ENCODE results near the gene RUBCN. TPM values are rescaled to one million over a fixed set of nuclear protein-coding genes. Genes with fewer than 3 reads are reported as not detected.
"Not testable (repeated sequence)": the region's sequence is repeated elsewhere in the genome, so short reads cannot be mapped to it uniquely, and the experiment has no call there.

Gene RUBCN
- total RNA-seq, 1 donor: 22.3 TPM

GRCh38 chr3:197675951-197676350 is 60.8 kb downstream of the RUBCN start:
- DNase-seq (ENCODE audit: low read depth): no peak
- TF ChIP-seq CTCF (IDR thresholded peaks at IDR 0.05; ENCODE audit: insufficient read depth, low read length): no peak
- H3K4me3 ChIP-seq (ENCODE audit: low read depth, low read length): no peak overlapping the region

- no peak overlapping the region for H3K4me3 ChIP-seq (ENCODE audit: low read depth, low read length)
- no peak for DNase-seq (ENCODE audit: low read depth)
- TF ChIP-seq CTCF (IDR thresholded peaks at IDR 0.05; ENCODE audit: insufficient read depth, low read length): no peak
These were observed 61.2 kb downstream of the RUBCN start for GRCh38 chr3:197675563-197675860.

GRCh38 chr3:197674741-197675562 is 61.8 kb downstream of the RUBCN start:
- no peak for TF ChIP-seq CTCF (IDR thresholded peaks at IDR 0.05; ENCODE audit: insufficient read depth, low read length)
- H3K4me3 ChIP-seq (ENCODE audit: low read depth, low read length): no peak overlapping the region
- DNase-seq (ENCODE audit: low read depth): no peak

GRCh38 chr3:197673170-197673569 is 63.5 kb downstream of the RUBCN start:
- H3K4me3 ChIP-seq (ENCODE audit: low read depth, low read length): no peak overlapping the region
- no peak for DNase-seq (ENCODE audit: low read depth)
- TF ChIP-seq CTCF (IDR thresholded peaks at IDR 0.05; ENCODE audit: insufficient read depth, low read length): no peak

GRCh38 chr3:197670361-197670760 is 66.3 kb downstream of the RUBCN start:
- H3K4me3 ChIP-seq (ENCODE audit: low read depth, low read length): no peak overlapping the region
- TF ChIP-seq CTCF (IDR thresholded peaks at IDR 0.05; ENCODE audit: insufficient read depth, low read length): no peak
- no peak for DNase-seq (ENCODE audit: low read depth)

- H3K4me3 ChIP-seq (ENCODE audit: low read depth, low read length): no peak overlapping the region
- no peak for TF ChIP-seq CTCF (IDR thresholded peaks at IDR 0.05; ENCODE audit: insufficient read depth, low read length)
- DNase-seq (ENCODE audit: low read depth): no peak
These were observed 68.7 kb downstream of the RUBCN start for GRCh38 chr3:197667968-197668367.

GRCh38 chr3:197667293-197667692 is 69.4 kb downstream of the RUBCN start:
- not testable (repeated sequence) for H3K4me3 ChIP-seq (ENCODE audit: low read depth, low read length); DNase-seq (ENCODE audit: low read depth)

GRCh38 chr3:197666221-197666842 is 70.4 kb downstream of the RUBCN start:
- DNase-seq (ENCODE audit: low read depth); H3K4me3 ChIP-seq (ENCODE audit: low read depth, low read length): not testable (repeated sequence)

GRCh38 chr3:197665549-197665948 is 71.2 kb downstream of the RUBCN start:
- not testable (repeated sequence) for DNase-seq (ENCODE audit: low read depth)

GRCh38 chr3:197665142-197665491 is 71.6 kb downstream of the RUBCN start:
- not testable (repeated sequence) for H3K4me3 ChIP-seq (ENCODE audit: low read depth, low read length); DNase-seq (ENCODE audit: low read depth)

More at GRCh38 chr3:197665549-197665948, 71.2 kb downstream of the RUBCN start:
- not testable (repeated sequence) for H3K4me3 ChIP-seq (ENCODE audit: low read depth, low read length)

- DNase-seq (ENCODE audit: low read depth); H3K4me3 ChIP-seq (ENCODE audit: low read depth, low read length): not testable (repeated sequence)
These were observed 72.1 kb downstream of the RUBCN start for GRCh38 chr3:197664414-197665141.
